ENCODE data around the gene TCEA3.

Gene TCEA3

DNA sequence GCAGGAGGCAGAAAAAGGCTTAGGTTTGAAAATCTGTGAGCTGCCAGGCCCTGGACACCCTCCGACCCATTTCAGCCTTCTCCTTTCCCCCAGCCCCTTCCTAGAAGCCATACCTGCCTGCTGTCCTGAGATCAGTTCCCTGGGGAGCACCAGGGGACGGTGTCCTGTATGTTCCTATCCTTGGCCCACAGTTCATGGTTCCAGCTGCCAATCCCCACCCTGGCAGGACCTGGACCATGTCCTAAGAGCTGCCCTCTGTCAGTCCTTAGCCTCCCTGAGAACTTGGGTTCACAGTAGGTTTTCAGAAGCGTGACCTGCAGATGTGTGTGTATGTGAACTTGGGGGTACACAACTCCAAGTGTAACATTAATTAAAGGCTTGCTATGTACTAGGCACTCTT is 3.8 kb downstream of the TCEA3 start:
- DNase-seq, result no peak

- DNase-seq, result no peak
Observed at GRCh38 chr1:23419180-23419579, 5.4 kb downstream of the TCEA3 start.

GRCh38 chr1:23417570-23417969 is 7.0 kb downstream of the TCEA3 start:
- DNase-seq, result no peak

GRCh38 chr1:23416964-23417363 is 7.6 kb downstream of the TCEA3 start:
- no peak for DNase-seq

DNA sequence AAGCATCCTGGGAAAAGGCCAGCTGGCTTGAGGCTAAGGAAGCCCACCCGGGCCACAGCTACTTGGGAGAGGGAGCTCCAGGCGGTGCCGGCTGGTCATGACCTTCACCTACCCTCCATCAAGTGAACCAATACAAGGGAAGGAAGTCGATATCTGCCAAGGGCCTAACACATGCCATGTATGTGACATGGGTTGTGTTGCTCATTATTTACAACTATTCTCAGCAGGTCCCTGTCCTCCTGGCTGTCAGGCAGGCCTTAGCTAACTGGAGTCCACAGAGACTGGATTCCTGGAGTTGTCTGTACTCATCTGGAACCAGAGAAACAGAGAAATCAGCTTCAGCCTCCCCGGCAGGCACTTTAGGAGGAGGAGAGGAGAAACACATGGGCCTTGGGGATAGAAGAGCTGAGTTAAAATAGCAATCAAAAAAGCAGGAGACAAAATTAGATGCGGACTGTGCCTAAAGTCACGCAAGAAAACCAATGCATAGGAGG is 15.7 kb downstream of the TCEA3 start:
- no peak for DNase-seq

GRCh38 chr1:23407016-23407630 is 17.4 kb downstream of the TCEA3 start:
- no peak for DNase-seq

DNA sequence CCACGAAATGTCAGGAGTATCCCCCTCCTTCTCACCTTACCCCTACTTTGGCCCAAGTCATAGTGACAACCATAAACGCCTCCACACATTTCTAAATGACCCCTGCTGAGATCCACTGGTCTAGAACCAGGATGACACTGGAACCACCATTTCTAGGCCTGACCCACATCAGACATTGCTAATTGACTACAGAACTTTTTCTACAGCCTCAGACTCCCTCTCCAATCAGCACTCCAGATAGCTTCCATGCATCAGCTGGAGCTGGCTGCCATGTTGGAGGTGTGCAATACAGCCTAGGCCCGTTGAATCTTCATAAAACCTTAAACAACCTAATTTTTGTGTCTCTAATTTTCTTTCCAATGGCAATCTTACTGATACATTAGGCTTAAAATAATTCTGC is 18.6 kb downstream of the TCEA3 start:
- DNase-seq, result no peak

- DNase-seq, result peak; percentile 63
Observed at GRCh38 chr1:23403735-23404486, 20.6 kb downstream of the TCEA3 start.

DNA sequence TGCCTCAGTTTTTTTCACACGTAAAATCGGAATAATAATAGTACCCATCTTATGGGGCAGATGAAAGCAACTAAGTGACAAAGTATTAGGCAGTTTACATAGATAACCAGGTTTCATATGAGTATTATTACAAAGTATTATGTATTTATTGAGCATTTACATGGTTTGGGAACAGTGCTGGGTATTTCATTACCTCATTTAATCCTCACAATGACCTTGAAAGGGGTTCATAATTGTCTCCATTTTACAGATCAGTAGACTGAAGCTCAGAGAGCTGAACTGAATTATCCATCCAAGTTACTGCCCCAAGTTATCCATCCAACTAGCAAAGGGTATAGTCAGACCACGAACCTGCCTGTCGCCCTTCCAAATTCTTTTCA is 21.2 kb downstream of the TCEA3 start:
- no peak for DNase-seq

DNA sequence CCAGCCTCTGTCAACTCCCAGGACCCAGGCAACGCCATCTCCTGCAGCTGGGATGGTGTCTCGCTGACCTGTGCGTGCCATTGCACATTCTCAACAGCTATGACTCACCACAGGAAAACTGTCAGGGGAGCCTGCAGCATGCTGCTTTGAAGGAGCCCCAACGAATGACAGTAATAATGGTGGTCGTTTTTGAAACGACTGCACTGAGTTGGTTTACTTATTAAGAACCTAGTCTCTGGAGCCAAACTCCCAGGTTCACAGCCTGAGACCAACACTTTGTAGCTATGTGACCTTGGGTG is 21.6 kb downstream of the TCEA3 start:
- DNase-seq, result no peak

- DNase-seq, result no peak
Observed at GRCh38 chr1:23402286-23403037, 22.1 kb downstream of the TCEA3 start.

- no peak for DNase-seq
Observed at GRCh38 chr1:23401313-23401712, 23.2 kb downstream of the TCEA3 start.

DNA sequence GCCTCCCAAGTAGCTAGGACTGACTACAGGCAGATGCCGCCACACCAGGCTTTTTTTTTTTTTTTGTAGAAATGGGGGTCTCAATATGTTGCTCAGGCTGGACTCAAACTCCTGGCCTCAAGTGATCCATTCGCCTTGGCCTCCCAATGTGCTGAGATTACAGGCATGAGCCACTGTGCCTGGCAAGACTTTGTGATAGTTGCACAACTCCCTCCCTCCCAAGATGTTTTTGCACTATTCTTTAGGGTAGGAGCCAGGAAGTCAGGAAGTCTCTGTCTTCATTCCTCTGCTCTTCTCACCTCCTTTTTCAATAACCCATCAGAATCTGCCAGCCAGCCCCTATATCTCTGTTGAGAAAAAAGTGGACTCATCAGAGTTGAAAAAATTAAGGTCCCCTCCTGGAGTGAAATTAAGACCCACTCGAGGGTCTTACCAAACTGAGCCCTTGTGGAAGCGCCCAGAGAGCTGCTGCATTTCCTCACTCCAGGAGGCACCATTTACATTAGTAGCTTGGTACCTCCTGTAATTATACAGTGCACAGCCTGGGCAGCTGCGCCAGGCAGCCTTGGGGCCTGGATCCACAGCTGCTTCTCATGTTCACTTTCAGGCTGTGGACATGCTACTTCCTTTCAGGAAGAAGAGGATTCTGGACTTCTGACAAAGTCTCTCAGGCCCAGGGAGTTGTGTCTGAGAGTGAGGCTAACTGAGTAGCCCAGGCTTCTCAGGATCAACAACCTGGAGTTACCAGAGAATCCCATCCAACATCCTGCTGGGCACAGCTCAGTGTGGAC is 24.0 kb downstream of the TCEA3 start:
- no peak for DNase-seq

GRCh38 chr1:23399229-23399628 is 25.3 kb downstream of the TCEA3 start:
- DNase-seq, result no peak

- no peak for DNase-seq
Observed at GRCh38 chr1:23397908-23398307, 26.6 kb downstream of the TCEA3 start.

GRCh38 chr1:23396380-23396779 is 28.2 kb downstream of the TCEA3 start:
- DNase-seq, result no peak

DNA sequence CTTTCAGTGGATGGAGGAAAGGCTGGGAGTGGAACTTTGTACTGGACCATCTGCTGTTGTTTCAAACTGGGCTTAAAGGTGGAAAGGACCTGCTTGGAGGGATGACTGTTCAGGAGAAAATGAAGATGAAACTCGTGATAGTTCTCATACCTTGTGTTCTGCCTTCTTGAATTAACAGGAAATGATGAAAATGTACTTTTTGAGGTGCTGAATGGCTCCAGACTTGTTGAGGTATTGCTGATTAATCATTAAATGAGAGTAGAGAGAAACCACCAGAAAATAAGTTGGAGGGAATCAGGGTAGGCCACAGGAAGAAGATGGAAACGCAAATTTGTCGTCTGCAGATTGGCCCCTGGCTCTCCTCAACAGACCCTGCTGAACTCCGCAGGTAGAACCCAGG is 28.7 kb downstream of the TCEA3 start:
- DNase-seq, result no peak

DNA sequence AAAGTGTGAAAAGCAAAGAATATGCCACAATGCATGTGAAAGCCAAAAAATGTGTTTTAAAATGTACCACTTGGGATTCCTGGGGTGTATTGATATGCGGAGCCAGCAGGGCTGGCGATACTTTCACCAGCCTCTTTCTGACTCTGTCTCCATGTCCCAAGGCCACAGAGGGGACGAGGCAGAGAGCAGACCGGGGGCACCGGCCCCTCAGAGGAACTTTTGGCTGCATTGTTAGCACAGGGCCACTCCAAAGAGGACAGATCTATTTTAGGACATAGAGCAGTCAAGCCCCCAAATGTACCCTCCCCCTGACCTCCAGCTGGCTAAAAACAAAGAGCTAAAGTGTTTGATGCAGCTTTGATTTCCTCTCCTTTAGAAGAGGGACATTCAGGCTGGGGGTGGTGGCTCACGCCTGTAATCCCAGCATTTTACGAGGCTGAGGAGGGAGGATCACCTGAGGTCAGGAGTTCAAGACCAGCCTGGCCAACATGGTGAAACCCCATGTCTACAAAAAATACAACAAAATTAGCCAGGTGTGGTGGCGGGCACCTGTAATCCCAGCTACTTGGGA is 29.3 kb downstream of the TCEA3 start:
- no peak for DNase-seq

- DNase-seq, result no peak
Observed at GRCh38 chr1:23394684-23395083, 29.9 kb downstream of the TCEA3 start.

DNA sequence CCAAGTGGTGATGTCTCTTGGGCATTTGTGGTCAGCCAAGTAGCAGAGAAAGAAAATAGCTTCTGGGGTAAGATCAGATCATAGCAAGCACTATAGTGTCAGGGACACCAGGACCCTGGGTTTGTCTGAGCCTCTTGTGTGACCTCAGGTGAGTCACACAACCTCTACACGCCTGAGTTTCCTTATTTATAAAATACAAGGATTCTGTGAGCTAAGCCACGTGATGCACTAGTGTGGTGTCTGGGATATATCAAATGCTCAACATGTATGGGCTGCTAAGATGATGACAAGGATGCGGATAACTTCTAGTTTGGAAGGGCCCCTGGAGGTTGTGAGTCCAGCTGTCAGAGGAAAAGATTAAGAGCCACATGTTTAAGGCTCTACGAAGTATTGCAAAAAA is 30.4 kb downstream of the TCEA3 start:
- no peak for DNase-seq

DNA sequence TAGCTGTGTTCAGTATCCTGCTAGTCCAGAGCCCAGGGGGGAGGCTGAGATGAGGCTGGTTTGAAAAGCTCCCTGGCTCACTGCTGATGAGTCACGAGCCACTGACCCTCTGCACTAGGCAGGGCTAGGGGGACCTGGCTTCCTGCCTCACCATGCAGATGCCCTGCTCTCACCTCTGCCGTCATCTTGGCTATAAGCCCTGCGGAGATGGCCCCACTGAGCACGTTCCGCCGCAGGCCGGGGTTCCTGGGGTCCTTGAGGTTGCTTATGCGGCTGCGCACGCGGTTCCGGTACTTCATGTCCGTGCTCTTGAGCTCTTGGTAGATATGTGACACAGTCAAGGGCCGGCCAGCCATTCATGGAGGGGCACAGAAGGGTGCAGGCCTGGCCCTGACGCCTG is 30.8 kb downstream of the TCEA3 start:
- DNase-seq, result no peak

DNA sequence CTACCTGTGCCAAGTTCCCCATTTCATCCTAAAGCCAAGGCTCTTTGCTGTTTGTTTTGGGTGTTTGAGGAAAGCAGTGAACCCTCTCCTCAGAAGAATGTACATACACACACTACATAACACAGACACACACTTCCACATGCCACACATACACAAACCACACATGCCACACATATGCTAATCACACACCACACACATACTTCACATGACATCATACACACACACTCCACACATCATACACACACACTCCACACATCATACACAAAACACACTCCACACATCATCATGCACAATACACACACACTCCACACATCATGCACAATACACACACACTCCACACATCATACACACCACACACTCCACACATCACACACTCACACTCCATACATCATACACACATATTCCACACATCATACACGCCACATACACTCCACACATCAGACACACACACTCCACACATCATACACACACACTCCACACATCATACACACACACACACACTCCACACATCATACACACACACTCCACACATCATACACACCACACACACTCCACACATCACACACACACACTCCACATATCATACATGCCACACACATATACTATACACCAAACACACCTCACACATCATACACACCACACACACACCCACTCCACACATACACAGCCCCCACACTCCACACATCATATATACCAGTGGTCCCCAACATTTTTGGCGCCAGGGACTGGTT is 32.3 kb downstream of the TCEA3 start:
- DNase-seq, result no peak
